ENCODE measurements around the gene KLHDC4. TPM values are rescaled to one million over a fixed set of nuclear protein-coding genes. Genes with fewer than 3 reads are reported as not detected.
"Not testable (repeated sequence)": the region's sequence is repeated elsewhere in the genome, so short reads cannot be mapped to it uniquely, and the experiment has no call there.

The KLHDC4 gene
- total RNA-seq, 1 donor from 2014 or later, result 34.0 TPM

DNA sequence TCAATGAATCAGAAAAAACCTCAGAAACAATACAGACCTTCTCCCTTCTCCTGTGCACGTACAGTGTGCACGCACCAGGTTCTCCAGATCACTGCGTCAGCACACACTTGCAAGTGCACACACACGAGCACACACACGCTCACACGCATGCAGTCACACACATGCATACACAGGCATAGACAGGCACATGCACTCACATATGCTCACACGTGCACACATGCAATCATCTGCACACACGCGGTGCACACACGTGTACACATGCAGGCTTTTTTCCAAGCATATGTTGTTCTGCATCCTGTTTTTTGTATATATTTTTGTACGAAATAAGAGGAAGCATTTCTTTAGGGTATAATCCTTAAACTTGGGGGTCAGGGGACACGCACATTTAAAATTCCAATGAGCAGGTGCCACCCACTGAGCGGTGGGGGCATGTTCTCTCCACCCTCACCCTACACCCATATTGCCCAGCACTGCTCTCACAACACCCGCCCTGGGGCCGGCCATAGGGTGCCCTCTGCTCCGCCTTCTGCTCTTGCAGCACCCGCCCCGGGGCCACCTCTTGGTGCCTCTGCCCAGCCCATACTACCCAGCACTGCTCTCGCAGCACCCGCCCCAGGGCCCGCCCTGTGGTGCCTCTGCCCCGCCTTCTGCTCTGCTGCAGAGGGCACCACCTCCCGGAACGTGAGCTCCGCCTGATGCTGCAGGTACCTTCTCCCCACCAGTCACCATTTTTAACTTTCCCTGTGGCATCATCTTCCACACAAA is 20.9 kb downstream of the KLHDC4 start:
- no peak for DNase-seq (ENCODE audit: low read depth, low spot score)

DNA sequence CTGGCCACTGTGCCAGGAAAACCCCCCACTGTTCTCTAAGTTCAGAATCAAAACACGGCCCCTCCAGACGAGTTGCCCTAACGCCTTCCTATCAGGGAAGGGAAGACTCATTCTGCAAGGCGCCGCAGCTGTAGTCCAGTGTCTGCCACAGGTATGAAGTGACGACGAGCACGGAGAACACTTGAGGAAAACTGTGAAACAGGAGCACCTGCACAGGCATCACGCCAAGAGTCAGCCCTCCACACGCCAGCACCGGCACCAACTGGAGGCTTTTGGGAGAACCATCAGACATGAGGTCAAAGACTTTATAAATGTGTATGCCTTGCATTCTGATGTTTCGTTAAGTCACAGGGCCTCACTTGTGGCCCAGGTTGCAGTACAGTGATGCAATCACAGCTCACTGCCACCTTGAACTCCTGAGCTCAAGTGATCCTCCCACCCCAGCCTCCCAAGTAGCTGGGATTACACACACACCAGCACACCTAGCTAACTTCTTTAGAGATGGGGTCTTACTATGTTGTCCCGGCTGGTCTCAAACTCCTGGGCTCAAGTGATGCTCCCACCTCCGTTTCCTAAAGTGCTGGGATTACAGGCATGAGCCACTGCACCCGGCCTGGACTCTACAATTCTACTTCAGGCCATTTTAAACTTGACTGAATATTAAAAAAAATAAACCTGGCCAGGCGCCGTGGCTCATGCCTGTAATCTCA is 22.9 kb downstream of the KLHDC4 start:
- DNase-seq (ENCODE audit: low read depth, low spot score), result no peak

- no peak for DNase-seq (ENCODE audit: low read depth, low spot score)
Measured at GRCh38 chr16:87741700-87742415, 23.9 kb downstream of the KLHDC4 start.

GRCh38 chr16:87740909-87741424 is 24.8 kb downstream of the KLHDC4 start:
- no peak for DNase-seq (ENCODE audit: low read depth, low spot score)

GRCh38 chr16:87740441-87740840 is 25.3 kb downstream of the KLHDC4 start:
- DNase-seq (ENCODE audit: low read depth, low spot score), result no peak

DNA sequence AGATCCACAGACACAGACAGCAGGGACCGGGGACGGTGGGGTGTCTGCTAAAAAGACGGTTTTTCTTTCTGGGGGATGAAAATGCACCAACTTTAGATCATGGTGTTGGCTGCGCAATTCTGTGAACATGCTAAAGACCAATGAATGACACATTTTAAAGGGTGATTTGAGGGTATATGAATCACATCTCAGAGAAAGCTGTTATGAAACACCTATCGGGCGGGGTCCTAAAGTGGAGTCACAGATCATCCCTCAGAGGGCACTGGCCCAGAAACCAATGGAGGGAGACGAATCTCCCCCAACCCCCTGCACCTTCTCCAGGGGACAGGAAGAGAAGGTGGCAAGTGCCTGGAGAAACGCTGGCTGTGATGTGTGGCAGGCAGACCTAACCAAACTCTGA is 26.0 kb downstream of the KLHDC4 start:
- DNase-seq (ENCODE audit: low read depth, low spot score), result no peak

GRCh38 chr16:87736008-87736382 is 29.8 kb downstream of the KLHDC4 start:
- DNase-seq (ENCODE audit: low read depth, low spot score), result no peak

- no peak for DNase-seq (ENCODE audit: low read depth, low spot score)
Measured at GRCh38 chr16:87735270-87736007, 30.3 kb downstream of the KLHDC4 start.

GRCh38 chr16:87734644-87735043 is 31.1 kb downstream of the KLHDC4 start:
- no peak for DNase-seq (ENCODE audit: low read depth, low spot score)

GRCh38 chr16:87733190-87733589 is 32.6 kb downstream of the KLHDC4 start:
- no peak for DNase-seq (ENCODE audit: low read depth, low spot score)

GRCh38 chr16:87731607-87732006 is 34.2 kb downstream of the KLHDC4 start:
- DNase-seq (ENCODE audit: low read depth, low spot score), result no peak

- DNase-seq (ENCODE audit: low read depth, low spot score), result no peak
Measured at GRCh38 chr16:87729266-87729954, 36.4 kb downstream of the KLHDC4 start.

DNA sequence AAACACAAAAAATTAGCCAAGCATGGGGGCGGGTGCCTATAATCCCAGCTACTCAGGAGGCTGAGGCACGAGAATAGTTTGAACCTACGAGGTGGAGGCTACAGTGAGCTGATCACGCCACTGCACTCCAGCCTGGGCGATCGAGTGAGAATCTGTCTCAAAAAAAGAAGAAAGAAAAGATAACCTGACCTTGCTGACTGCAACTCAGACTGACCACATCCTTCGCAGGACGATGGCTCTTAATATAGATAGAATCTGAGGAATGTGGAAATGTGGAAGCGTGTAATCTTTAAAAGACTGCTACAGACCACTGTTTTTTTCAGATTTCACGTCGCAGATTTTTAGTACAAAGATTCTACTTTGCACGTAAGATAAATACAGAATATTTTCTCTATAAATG is 37.8 kb downstream of the KLHDC4 start:
- no peak for DNase-seq (ENCODE audit: low read depth, low spot score)

DNA sequence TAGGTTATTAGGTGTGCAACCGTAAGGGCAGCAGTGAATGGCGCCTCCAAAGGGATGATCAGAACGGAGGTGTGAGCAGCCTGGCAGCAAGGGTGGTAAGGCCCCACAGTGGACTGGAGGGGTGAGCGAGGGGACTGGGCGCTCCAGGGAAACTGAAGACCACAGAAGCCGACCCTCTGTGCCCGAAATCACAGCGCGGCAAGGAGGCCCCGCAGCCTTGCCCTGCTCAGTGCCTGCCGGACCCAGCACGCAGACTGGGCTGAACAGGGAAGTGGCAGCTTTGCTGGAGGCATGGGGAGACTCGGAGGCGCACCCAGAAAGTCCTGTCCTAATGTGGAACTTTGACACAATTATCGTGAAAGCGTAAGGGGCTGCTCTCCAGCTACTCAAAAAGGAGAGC is 38.4 kb downstream of the KLHDC4 start:
- DNase-seq (ENCODE audit: low read depth, low spot score), result no peak

GRCh38 chr16:87726577-87726976 is 39.2 kb downstream of the KLHDC4 start:
- DNase-seq (ENCODE audit: low read depth, low spot score), result not testable (repeated sequence)

DNA sequence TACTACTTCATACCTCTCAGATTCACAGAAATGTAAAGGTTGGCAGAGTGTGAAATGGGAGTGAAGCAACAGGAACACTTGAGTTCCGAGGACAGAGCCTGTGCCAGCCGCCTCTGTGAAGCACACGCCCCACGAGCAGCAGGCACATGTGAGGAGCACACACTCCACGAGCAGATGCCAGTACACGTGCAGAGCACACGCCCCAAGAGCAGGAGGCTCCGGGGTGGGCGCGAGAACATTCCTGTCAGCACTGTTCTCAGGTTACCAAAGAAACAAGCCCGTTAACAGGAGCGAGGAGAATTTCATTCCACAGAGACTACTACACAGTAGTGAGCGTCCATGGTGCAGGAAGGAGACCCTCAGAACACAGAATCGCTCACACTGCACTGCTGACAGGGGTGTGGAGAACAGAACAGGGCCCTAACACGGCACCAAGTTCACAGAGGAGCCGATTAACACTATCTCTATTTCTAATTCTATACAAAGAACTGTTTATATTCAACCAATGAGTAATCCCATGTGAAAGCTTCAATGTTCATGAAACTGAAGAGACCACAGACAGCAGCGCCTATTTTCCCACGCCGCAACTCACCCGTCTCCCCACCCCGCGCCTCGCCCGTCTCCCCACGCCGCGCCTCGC is 40.1 kb downstream of the KLHDC4 start:
- no peak for DNase-seq (ENCODE audit: low read depth, low spot score)

- DNase-seq (ENCODE audit: low read depth, low spot score), result no peak
Measured at GRCh38 chr16:87724490-87725291, 41.1 kb downstream of the KLHDC4 start.

DNA sequence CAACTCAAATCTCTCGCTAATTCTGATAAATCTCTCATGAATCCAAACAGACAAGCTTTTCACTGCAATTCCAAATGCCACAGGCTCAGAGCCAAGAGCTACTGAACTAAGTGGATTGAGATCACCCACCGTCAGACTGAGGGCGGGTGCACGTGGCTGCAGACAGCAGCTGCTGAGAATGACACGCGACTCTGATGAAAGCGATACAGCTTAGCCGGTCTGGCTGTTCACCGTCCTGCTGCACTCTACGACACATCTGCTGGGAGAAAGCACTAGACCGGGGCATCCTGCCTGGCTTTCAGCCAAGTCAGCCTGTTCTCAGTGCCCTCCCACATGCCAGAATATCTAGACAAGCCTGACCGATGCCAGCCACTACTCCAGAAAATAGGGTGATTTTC is 42.6 kb downstream of the KLHDC4 start:
- peak; percentile 63 for DNase-seq (ENCODE audit: low read depth, low spot score)

- no peak for DNase-seq (ENCODE audit: low read depth, low spot score)
Measured at GRCh38 chr16:87722590-87723225, 43.1 kb downstream of the KLHDC4 start.
